KBM-7 (cell line): Measurements from ENCODE around the gene AP5Z1.

Experiments
- DNase-seq: peaks from one replicate; pipeline ENCODE4 v3.0.0-alpha.2; 2015
- in situ Hi-C: fragments of 300-500 bp; cut with MboI; formaldehyde crosslinking; loops from 2 replicates; pipeline ENCODE4 v1.14.3; 2020; ENCODE audit warnings: low sequenced_read_pairs, low pct_unique_long_range_greater_than_20kb, mixed read lengths

AP5Z1 gene, protein sequence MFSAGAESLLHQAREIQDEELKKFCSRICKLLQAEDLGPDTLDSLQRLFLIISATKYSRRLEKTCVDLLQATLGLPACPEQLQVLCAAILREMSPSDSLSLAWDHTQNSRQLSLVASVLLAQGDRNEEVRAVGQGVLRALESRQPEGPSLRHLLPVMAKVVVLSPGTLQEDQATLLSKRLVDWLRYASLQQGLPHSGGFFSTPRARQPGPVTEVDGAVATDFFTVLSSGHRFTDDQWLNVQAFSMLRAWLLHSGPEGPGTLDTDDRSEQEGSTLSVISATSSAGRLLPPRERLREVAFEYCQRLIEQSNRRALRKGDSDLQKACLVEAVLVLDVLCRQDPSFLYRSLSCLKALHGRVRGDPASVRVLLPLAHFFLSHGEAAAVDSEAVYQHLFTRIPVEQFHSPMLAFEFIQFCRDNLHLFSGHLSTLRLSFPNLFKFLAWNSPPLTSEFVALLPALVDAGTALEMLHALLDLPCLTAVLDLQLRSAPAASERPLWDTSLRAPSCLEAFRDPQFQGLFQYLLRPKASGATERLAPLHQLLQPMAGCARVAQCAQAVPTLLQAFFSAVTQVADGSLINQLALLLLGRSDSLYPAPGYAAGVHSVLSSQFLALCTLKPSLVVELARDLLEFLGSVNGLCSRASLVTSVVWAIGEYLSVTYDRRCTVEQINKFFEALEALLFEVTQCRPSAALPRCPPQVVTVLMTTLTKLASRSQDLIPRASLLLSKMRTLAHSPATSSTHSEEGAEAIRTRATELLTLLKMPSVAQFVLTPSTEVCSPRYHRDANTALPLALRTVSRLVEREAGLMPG

DNA sequence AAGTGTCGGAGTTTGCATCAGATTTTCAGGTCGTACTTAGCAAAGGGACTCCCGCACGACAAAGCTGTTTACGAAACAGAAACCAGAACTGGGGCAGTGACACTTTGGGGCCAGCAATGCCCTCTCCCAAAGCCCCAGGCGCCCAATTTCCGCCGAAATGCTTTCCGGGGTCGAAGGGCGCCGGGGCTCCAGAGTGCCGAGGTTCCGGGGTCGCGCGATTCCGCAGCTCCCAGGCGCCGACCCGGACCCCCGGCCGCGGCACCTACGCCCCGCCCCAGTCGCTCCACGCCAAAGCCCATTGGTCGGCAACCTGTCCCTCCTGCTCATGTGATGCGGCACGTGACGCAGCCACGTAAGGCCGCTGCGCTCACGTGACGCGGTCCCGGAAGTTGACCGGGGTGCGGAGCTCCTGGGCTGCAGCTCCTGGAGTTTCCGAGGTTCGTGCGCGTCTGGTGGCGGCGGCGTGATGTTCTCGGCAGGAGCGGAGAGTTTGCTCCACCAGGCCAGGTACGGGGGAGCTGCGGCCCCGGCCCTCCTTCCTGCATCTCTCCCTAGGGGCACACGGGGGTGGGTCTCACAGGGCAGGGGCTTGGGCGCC lies at the start of gene AP5Z1:
TSS of gene AP5Z1 (plus strand) at position 374 of the 598 bp plus-strand sequence. CDS start at position 467, 93 bp downstream.
- in situ Hi-C loops = no loop called here
- peak; percentile 96 for DNase-seq

DNA sequence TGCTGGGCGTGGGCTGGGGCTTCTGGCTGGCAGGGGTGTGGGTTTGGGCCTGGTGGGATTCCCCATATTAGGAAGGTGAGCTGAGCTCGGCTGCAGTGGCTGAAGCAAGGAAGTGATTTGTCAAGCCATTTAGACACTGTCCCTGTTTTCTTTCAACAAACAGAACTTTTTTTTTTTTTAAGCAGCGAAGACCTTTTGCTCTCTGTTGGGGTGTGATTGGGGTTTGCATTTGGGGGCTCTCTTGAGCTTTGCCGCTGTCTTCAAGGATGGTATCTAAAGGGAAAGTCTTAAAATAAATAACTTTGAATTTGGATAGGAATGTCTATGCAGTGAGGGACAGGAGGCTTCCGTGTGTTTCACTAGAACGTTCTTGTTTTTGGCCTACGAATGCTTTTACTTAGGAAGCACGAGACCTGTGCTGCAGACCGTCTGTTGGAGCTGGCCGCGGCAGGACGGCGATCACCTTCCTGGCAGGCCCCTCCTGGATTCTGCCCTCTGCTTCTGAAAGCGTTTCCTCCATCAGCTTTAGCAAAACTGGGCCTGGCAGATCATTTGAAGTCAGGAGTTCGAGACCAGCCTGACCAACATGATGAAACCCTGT lies 49.5 kb upstream of the AP5Z1 start:
- in situ Hi-C loops = no loop called here
- no peak for DNase-seq

DNA sequence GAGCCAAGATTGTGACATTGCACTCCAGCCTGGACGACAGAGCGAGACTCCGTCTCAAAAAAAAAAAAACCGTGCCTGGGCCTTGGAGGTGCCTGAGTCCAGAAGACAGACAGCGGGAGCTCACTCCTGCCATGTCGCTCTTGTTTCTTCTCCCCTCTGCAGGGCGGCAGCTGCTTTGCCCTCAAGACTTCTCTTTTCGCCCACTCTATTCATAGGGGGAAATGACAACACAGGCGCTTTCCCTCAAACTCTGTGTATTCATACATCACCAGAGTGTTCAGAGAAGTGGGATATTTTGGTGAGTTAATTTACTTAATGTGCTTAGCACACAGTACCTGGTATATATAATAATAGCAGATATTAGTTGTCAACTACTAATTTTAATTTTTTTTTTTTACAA lies 48.9 kb upstream of the AP5Z1 start:
- DNase-seq = no peak
- in situ Hi-C loops = no loop called here

DNA sequence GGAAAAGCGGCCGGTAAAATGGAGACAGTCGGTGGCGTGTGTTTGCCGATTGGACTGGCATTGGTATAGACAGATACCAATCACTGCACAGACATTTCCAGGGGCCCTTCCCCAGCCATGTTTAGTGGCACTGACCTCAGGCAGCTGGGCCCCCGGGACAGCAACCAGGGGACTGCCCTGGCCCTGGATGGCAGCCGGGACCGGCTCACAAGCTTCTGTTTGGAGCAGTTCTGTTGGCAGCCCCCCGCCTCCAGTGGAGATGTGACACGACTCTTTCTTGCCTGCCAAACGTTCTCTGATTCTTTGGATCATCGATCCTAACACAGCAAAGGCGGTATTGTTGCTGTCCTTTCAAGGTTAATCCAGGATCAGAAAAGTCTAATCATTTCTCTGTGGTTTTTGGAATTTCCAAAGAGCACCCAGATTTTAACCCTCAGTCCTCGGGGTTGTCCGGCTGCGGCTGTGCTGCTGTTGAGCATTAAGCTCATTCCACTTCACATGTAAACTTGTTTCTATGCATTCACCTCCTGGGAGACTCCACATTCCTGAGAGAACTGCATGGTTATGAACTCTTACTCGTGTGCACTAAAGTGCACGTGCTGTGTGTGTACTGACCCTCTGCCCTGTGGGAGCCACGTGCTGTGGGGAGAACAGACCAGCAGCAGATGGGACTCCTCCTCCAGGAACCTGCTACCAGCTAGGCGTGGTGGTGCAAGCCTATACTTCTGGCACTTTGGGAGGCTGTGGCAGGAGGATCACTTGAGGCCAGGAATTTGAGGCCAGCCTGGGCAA lies 47.3 kb upstream of the AP5Z1 start:
- no peak for DNase-seq

DNA sequence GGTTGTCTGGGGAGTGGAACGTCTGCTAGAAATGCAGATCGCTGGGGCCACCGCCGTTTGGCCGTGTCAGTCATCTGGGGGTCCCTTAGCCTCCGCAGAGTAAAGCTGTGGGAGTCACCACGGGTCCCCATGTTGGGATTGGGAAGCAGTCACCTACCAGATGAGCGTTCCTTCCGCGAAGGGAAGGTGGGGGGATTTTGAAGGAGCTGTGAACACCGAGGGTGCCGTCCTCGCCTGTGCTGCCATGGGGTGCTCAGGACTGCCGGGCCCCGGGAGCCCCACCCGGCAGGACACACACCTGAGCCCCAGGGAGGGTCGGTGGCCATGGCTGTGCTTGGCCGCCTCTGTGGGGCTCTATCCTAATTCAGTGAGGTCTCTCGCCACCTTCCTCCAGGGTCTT lies 46.2 kb upstream of the AP5Z1 start:
- DNase-seq = no peak
- in situ Hi-C loops = no loop called here

More for the DNA sequence above, 47.3 kb upstream of the AP5Z1 start:
- in situ Hi-C loops = no loop called here

DNA sequence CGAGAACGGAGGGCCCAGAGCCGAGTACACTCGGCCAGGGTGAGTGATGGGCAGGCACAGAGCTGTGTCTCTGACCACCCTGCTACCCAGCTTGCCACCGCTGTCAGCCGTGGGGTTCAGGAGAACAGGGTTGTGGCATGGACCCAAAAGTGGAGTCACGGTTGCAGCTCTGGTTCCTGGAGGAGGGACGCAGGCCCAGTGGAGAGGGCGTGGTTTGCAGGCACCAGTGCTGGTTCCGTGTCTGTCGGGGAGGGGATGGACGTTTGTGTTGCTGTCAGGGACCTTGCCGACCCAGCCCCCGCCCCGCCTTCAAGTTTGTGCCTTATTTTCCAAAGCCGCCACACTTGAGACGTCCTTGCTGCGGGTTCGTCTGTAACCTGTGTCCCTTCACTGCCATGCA lies 45.1 kb upstream of the AP5Z1 start:
- in situ Hi-C loops = no loop called here
- DNase-seq = no peak

DNA sequence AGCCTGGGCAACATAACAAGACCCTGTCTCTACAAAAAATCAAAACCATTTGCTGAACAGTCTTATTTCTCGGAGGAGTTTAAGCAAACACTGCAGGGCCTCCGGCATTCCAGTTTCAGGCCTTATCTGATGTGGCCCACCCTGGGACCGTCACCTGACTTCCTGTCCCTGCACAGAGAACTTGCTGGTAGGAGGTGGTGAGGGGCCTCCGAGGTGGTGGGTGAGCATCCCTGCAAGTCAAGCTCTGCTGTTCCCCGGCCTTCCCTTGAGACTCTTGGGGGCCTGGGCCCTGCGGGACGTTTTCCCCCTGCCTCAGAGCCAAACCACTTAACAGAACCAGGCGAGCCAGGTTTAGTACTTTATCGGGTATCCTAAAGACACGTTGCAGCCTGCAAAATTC lies 44.5 kb upstream of the AP5Z1 start:
- in situ Hi-C loops = no loop called here
- no peak for DNase-seq

DNA sequence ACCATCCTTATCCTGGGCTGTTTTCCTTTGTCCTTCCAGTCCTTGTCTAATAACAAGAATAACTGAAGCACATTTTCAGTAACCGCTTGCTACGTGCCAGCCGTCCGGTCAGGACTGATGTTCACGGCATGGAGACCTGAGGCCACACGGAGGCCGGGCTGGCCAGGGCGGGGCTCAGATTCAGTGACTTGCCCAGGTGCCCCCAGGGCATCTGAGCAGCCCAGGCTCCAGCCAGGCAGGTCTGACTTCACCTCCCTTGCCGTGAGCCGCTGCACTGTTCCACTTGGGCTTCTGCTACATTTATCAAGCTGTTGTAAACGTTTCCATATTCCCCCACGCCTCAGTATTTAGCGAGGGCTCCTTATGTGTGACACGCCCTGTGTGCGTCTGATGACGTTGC lies 43.6 kb upstream of the AP5Z1 start:
- in situ Hi-C loops = no loop called here
- no peak for DNase-seq

DNA sequence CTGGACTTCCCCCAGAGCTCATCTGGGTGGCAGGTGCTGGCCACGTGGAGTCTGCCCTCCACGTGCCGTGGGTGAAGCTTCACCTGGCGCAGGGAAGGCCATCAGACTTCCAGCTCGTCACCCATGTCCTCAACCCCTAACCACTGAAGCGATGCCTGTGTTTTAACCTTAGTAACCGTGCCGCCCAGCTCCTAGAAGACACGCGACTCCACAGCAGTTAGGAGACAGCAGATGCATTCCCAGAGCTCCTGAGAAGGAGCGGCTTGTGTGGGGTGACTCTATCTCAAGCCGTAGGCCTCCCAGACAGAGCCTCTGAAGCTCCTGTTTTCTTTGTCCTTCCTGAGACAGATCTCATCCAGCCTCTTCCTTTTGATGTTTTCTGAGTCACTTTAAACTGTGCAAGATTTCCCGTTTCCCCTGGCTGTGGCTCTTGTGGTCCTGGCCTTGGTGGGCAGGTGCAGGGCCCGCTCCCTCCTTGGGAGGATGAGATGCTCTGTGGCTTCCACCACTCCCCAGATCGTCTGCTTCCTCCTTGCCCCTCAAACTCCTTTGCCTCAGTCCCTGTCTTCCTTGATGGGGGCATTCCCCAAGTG lies 41.4 kb upstream of the AP5Z1 start:
- in situ Hi-C loops = no loop called here
- DNase-seq = peak; percentile 5

DNA sequence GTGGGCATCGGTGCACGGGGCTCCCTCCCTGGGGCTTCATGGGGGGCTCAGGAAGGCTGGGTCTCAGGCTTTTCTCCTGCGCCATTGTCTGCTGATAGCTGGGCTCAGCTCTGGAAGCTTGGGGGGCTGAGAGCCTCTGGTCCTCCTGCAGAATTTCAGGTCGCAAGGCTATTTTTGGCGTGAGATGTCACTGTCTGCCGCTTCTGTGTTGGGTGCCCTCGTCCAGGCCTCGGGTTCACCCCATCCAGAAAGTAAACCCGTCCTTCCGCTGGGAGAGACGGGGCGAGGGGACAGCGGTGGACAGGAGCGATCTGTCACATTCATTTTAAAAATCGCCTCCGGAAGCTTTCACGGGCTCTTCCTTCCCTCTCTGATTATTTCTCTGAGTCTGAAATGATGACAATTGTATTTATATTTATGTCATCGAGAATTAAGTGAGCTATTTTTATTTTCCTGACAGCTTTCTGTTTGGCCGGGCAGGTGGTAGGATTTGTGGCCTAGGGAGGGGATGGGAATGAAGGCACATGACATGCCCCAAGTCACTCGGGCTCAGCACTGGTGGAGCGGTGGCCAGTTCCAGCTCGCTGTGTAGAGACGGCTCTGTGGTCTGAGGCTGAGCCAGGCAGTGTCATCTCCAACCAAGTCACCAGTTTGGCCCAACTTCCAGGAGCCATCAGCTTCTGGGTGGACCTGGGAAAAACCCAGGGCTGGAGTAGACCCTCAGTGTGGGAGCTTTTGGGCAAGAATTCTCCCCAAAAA lies 40.7 kb upstream of the AP5Z1 start:
- no peak for DNase-seq
- in situ Hi-C loops = no loop called here

DNA sequence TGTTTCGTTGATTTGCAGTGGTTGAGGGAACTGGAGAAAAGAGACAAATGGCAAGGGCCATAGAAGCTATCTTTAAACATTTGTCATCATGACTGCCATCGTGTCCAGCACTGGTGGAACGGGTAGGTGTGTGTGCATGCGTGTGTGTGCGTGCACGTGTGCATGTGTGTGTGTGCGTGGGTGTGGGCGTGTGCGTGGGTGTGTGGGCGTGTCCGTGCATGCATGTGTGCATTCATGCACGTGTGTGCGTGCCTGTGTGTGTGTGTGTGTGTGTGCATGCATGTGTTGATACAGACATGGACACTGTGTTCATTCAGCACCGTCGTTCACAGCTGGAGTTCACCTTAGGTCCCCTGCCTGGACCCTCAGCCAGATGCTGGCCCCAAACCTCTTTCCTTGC lies 38.1 kb upstream of the AP5Z1 start:
- DNase-seq = no peak
- in situ Hi-C loops = no loop called here

DNA sequence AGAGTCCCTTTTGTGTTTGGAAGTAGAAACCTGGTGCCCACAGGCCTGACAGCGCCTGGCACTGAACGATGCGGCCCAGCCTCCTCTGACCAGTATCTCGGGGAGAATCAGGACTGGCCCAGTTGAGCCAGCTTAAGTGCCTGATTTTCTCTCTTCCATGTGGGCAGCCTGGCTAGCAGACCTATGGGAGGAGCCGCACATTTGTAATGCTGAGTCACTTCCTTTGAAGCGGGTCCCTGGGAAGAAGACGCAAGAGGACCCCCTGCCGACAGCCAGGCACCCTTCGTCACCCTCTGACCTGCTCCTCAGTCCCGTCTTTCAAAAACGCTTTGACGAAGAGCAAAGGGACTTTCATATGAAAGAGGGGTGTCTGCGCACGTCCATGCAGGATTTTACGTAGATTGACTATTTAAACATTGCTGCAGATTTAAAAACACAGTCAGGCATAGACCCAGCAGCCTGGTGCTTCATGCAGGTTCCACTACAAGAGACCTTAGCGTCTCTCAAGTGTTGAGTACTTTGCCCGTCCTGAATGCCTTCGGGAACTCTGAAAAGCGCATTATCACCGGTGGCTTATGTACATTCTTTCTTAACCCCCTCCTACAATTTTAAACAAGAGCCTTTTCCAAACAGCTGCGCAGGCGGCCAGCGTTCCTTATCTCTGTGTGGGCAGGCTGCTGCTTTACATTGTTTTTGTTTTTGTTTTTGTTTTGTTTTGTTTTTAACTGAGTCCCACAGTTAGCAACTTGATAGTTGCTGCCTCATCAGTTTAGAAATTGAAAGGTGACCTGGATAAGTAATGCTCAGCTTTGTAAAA lies 36.5 kb upstream of the AP5Z1 start:
- in situ Hi-C loops = no loop called here
- DNase-seq = peak; percentile 72

DNA sequence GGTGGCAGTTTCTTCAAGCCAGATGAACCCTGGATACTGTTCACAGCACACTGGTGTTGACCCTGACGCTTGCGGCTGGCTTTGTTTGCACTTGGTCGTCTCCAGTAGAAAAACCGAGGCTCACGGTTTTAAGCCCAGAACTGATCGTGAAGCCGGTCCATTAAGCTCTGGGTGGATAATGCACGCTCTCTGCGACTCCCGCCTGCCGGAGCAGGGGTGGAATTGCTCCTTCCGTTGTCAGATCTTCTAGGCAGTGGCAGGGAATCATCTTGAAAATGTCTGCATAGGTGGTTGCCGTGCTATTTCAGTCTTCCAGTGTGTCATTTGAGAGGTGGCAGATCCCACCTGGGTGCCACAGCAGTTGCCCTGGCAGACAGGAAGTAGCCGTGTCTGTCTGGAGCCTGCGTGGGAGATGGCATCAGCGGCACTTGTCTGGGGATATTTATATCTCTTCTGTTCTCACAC lies 35.9 kb upstream of the AP5Z1 start:
- DNase-seq = peak; percentile 60

DNA sequence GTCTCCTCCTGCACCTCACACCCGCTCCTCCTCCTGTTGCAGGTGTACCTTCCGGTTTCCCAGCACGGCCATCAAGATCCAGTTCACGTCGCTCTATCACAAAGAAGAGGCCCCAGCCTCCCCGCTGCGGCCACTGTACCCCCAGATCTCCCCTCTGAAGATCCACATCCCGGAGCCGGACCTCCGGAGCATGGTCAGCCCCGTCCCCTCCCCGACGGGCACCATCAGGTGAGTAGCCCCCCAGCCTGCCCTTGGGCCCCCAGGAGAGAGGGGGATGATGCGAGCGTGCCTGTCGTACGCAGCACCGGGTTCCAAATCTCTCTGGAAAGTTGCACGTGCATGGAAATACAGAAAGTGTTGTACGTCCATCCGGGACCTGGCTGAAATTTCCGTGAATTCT lies 34.6 kb upstream of the AP5Z1 start:
- in situ Hi-C loops = no loop called here

More for the DNA sequence above, 35.9 kb upstream of the AP5Z1 start:
- in situ Hi-C loops = no loop called here

DNA sequence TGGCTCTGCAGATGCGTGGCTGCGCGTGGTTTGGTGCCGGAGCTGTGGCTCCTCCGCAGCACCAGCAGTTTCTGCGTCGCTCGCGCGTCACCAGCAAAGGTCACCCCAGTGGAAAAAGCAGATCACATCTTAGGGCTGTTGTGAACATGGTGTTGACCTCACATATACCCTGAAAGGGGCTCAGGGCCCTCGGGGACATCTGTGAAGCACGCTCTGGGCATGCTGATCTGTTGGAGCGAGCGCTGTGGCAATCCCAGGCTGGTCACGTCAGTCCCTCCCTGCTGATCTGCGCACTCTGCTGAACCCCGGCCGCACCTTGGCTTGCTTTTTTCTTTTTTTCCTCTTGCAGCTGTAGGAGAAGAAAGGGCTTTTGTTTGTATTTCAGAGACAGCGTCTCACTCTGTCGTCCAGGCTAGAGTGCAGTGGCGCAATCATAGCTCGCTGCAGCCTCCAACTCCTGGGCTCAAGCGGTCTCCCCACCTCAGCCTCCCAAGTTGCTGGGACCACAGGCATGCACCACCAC lies 33.3 kb upstream of the AP5Z1 start:
- in situ Hi-C loops = no loop called here
- no peak for DNase-seq

More for the DNA sequence above, 34.6 kb upstream of the AP5Z1 start:
- DNase-seq = no peak

DNA sequence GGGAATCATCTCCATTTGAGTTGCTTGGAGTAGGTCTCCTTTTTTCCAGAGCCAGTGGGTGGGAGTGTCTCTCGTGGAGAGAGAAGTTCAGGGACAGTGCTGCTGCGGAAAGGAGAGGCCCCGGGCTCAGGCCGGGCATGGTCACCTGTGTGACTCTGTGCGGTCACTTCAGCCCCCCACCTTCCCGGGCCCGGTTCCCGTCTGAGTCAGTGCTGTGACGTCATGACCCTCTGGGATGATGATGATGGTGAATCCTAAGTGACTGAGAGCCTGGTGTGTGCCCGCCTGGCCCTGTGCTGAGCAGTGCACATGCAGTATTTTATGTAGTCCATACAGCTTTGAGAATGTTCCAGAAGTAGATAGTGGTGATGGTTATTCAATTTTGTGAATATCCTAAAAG lies 32.6 kb upstream of the AP5Z1 start:
- in situ Hi-C loops = no loop called here
- DNase-seq = no peak
